GM21423 (cell line): ENCODE results near the gene ARPIN.

Experiments used
- ATAC-seq: cut with Tn5 transposase; IDR thresholded peaks from one replicate; pipeline ENCODE4 v1.9.1; 2021; ENCODE audit warnings: mild to moderate bottlenecking, moderate library complexity; ENCODE audit not compliant: unreplicated experiment

The ARPIN gene

GRCh38 chr15:89845305-89845893 is 67.4 kb downstream of the ARPIN start:
- no peak for ATAC-seq
